DMS53 (cell line): ENCODE measurements around the gene AKT1.

ENCODE experiments used
- DNase-seq: peaks from one replicate; lab custom pipeline; 2025; lab: John Stamatoyannopoulos, UW

The AKT1 gene

DNA sequence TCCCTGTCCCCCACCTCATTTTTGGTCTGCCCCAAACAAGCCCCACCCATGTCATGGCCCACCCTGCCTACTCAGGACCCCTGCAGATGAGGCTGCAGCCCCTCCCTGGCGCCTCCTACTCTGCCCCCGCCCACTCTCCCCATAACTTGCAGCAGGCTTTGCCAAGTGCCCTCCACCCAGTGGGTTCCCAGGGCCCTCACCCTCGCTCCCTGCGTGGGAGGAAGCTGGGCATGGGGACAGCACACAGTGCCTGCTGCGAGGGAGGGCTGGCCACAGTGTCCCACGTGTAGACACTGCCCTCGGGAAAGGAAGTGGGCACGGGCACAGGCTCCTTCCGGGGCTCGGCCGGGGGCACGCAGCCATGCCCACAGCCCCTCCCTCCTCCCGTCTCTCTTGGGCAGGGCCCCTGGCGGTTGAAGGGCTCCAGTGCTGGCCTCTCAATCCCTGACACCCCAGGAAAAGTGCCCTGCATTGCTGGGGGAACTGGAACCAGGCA lies 9.4 kb downstream of the AKT1 start:
- no peak for DNase-seq

- DNase-seq: no peak
Observed at GRCh38 chr14:104785708-104786080, 9.9 kb downstream of the AKT1 start.

GRCh38 chr14:104784846-104785707 lies 10.5 kb downstream of the AKT1 start:
- no peak for DNase-seq

GRCh38 chr14:104784218-104784568 lies 11.4 kb downstream of the AKT1 start:
- DNase-seq: no peak

DNA sequence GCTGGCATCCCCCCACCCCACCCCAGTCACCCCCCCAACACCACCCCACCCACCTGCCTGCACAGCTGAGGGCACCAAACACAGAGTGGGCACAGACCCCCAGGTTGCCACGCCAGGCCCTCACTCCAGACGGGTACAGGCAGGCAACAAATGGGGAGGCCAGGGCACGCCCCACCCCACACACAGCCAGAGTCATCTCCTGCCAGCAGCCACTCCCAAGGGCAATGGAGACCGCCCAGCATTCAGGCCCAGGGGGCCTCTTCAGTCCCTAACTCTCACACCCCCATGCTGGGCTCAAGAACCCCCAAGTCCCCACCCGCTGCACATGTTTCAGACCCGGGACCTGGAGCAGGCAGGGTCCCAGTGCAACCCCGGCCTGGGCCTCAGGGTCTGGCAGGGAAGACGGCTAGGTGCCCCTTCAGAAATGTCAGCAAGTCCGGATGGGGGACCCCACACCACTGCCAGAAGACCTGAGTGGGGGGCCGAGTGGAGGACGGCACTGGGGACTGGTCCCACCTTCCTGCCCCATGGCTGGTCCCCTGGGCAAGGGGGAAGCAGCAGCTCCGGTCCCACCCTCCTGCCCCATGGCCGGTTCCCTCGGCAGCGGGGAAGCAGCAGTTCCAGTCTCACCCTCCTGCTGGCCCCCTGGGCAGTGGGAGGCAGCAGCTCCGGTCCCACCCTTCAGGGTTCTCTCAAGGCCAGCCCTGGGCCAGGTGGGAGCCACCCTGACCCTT lies 11.9 kb downstream of the AKT1 start:
- no peak for DNase-seq

GRCh38 chr14:104782808-104783139 lies 12.8 kb downstream of the AKT1 start:
- no peak for DNase-seq

GRCh38 chr14:104782086-104782807 lies 13.3 kb downstream of the AKT1 start:
- DNase-seq: no peak

DNA sequence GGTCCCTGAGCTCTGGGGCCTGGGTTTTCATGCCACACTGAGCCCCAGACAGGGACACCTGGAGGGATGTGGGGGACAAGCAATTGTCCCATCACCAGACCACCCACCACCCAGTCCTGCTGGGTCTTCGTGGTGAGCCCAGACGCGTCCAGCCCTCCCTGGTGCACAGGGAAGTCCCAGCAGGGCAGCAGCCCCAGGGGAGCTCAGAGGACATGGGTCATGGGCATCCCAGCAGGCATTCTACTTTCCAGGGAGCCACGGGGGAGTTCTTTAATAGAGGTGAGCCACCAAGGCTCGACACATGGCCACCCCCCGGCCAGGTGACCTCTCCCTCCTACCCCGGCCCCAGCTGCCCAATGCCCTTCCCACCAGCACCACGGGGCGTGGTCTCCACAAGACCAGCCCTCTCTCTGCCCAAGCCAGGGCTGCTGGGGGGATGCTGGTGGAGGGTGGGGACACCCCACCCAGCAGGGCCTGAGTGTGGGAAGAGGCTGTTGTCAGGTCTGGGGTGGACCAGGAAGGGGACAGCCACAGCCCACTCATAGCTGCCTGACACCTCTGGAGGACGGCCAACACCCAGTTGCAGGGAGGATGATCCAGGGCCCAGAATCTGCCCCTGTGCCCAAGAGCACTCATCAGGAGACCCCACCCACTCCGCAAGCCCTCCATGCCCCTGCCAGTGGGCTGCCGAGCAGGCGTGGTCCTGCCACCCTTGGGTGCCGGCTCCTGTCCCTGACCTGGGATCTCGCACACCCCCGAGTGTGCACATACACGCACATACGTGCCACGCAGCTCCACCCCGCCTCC lies 14.1 kb downstream of the AKT1 start:
- DNase-seq: no peak

DNA sequence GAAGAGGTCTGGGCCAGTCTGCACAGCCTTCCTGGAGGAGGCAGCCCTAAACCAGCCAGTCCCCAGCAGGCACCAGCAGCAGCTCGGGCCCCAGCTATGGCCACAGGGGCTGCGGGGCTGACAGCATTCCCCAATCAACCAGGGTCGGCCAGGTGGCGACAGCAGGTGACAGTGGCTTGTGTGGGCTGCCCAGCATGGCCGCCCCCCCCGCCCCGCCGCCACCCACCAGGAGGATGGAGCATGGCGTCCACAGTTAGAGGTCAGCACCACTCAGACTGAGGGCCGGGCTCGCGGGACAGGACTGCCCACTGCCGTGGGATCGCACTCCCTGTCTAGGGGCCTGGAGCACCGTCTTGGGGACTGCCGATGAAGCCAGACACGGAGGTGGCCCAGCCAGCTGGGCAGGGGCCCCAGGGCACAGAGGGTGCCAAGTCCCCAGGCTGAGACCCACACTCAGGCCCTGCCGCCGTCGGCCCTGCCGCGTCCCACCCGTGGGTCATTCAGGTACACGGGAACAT lies 15.0 kb downstream of the AKT1 start:
- DNase-seq: no peak

DNA sequence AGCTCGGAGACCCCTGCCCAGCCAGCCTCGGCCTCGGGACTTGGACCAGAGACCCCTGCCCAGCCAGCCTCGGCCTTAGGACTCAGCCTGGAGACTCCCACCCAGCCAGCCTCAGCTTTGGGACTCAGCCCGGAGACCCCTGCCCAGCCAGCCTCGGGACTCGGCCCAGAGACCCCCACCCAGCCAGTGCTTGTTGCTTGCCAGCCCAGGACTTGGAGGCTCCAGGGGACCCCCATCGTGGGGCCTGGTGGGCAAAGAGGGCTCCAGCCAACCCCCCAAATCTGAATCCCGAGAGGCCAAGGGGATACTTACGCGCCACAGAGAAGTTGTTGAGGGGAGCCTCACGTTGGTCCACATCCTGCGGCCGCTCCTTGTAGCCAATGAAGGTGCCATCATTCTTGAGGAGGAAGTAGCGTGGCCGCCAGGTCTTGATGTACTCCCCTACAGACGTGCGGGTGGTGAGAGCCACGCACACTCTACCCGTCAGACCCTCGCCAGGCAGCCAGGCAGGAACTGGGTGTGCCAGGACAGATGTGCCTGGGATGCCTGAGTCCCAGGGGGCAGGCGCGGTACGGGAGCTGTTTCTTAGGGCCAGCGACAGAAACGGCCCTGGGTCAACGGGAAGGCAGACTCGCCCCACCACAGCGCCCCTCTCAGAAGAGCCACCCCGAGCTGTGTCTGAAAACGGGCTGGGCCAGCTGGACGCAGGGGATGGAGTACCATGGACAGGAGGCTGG lies 15.6 kb downstream of the AKT1 start:
- no peak for DNase-seq

DNA sequence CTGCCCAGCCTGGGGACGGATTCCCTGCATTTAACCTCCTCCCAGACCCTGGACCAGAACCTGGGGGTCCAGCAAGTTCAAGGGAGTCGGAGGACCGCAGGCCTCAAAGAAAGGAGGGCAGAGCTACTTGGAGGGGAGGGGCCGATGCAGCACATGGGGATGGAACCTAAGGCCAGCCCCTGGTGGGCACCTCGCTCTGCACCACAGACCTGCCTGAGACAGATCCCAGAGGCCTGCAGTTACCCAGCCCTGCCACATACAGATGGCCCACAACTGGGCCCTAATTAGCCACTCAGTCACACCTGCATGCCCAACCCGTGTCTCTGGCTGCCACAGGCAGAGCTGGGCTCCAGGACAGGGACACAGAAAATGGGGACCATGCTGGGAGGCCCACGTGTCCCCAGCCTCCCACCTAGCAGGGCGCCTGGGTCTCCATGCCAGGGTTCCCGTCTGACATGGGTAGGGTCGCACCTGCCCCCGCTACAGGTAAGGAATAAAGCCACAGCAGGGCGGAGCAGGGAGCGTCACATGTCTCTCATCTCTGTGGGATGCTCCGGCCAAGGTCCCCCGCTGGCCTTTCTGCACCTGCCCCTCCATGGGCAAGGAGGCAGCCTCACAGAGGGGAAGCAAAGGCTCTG lies 16.7 kb downstream of the AKT1 start:
- no peak for DNase-seq

- DNase-seq: no peak
Observed at GRCh38 chr14:104777808-104778249, 17.7 kb downstream of the AKT1 start.

DNA sequence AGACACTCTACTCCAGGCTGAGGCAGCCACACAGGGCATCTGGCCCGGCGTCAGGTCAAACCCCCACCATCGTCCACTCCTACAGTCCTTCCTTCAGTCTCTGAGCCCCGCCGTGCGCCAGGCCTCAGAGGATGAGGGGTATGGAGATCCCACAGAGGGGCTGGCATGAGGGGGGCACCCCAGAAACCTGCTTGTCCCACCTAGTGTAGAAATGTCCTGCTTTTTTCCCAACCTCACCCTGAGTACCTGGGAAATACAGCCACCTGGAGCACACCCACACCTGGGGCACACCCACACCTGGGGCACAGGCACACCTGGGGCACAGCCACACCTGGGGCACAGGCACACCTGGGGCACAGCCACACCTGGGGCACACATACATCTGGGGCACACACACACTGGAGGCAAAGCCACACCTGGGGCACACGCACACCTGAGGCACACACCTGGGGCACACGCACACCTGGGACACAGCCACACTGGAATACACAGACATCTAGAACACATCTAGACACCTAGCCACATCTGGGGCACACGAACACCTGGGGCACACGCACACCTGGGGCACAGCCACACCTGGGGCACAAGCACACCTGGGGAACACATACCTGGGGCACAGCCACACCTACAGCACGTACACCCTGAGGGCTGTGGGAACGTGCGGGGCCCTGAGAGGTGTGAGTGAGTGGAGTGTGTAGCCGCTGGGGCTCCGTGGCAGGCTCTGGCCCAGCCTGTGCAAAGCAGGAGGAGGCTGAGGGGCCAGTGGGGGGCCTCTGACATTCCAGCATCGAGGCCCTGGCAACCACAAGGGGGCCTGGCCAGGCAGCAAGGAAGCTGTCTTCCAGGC lies 18.4 kb downstream of the AKT1 start:
- no peak for DNase-seq

DNA sequence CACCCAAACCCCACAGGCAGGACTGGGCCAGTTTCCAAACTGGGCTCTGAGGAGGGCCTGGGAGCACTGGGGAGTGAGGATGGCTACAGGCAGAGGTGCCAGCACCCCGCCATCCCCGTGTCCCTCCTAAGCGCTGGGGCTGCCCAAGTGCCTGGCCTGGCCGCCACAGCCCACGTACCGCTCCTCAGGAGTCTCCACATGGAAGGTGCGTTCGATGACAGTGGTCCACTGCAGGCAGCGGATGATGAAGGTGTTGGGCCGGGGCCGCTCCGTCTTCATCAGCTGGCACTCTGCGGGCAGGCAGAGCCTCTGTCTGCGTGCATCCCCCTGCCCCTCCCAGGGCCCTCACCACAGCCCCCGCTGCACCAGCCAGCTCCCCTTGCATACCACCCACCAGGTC lies 19.1 kb downstream of the AKT1 start:
- no peak for DNase-seq

DNA sequence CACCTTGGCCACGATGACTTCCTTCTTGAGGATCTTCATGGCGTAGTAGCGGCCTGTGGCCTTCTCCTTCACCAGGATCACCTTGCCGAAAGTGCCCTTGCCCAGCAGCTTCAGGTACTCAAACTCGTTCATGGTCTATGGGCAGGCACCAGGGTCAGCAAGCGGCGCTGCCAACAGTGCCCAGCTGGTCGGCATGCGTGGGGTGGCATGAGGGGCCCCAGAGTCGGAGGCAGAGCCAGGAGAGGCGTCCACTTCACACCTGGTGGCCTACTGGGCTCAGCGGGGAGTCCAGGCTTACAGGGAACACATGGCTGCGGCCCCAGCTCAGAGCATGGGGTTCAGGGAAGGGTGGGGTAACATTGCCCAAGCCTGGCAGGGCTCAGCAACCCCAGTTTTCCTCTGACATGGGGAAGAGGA lies 20.5 kb downstream of the AKT1 start:
- DNase-seq: no peak

DNA sequence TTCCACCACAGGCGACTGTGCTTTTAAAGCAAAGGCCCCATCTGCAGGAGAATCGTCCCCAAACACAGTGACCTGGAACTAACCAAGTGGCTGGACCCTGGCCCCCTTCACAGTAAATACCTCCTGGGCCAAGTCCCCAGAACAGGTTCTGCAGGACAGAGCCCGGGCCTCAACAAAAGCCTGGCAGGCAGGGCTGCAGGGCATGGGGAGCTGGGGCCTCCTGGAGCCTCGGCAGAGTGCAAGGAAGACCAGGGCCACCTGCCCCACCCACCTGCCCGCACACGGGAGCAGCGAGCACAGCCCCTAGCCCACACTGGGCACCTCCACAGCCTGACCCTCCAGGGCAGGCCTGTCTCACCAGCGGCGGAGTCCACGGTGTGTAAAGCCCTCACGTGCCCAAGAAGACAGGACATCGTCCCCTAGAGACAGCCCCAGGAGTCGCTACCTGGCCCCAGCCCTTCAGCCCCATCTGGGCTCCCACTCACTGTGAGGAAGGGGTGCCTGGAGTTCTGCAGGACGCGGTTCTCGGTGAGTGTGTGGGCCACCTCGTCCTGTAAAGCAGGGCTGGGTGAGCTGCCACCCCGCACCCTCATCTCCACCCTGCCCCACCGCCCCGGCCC lies 21.0 kb downstream of the AKT1 start:
- DNase-seq: no peak

- no peak for DNase-seq
Observed at GRCh38 chr14:104773505-104774452, 21.8 kb downstream of the AKT1 start.
